CD4-positive, alpha-beta T cell (primary cell): ENCODE data around the gene TANC2. TPM values are rescaled to one million over a fixed set of nuclear protein-coding genes. Genes with fewer than 3 reads are reported as not detected.

Source experiments
- ATAC-seq: fragments of 200-7000 bp; cut with Tn5 transposase; one replicate; pipeline ENCODE4 v1.10.0; 2022; ENCODE audit warnings: mild to moderate bottlenecking; ENCODE audit not compliant: poor library complexity
- CTCF ChIA-PET: fragments of 350-600 bp; sonication (Branson Sonifier 250); formaldehyde crosslinking; loops from one replicate; lab custom pipeline; 2021; ENCODE audit warnings: antibody characterized with exemption, inconsistent platforms; lab: Charles Lee
- POLR2A ChIA-PET: fragments of 350-600 bp; sonication (Branson Sonifier 250); formaldehyde crosslinking; loops from one replicate; lab custom pipeline; 2021; ENCODE audit warnings: antibody characterized with exemption, inconsistent platforms; lab: Charles Lee
- DNase-seq, 14 experiments: peaks; one replicate each; pipeline ENCODE4 v3.0.0-alpha.2; 2013 to 2020; ENCODE audit warnings: mixed read lengths in 2 of 14
- H3K27ac ChIP-seq, 2 donors: one replicate each; pipeline versions ENCODE4 v1.5.1 to v1.7.0; 2013; ENCODE audit warnings: low read length in 2 of 2, low read depth in 1 of 2, mild to moderate bottlenecking in 1 of 2
- H3K27me3 ChIP-seq, 2 experiments: 1 replicate in 1 of 2; 2 replicates in 1 of 2; pipeline versions ENCODE4 v1.6.1 to v1.7.0; 2013; ENCODE audit warnings: low read length in 2 of 2, control low read depth in 1 of 2, mild to moderate bottlenecking in 1 of 2, moderate library complexity in 1 of 2; ENCODE audit not compliant: insufficient read depth in 2 of 2, control insufficient read depth in 1 of 2
- H3K36me3 ChIP-seq: one replicate; pipeline ENCODE4 v1.6.1; 2013; ENCODE audit warnings: low read length, control low read depth; ENCODE audit not compliant: insufficient read depth
- H3K4me1 ChIP-seq: one replicate; pipeline ENCODE4 v1.6.1; 2013; ENCODE audit warnings: low read length, control low read depth; ENCODE audit not compliant: insufficient read depth
- H3K4me3 ChIP-seq: one replicate; pipeline ENCODE4 v1.5.1; 2013; ENCODE audit warnings: mild to moderate bottlenecking, low read length, moderate library complexity
- H3K9me3 ChIP-seq, 2 experiments: 1 replicate in 1 of 2; 2 replicates in 1 of 2; pipeline versions ENCODE4 v1.6.1 to v1.7.0; 2013; ENCODE audit warnings: low read length in 2 of 2, mild to moderate bottlenecking in 2 of 2, control low read depth in 1 of 2, moderate library complexity in 1 of 2; ENCODE audit not compliant: control insufficient read depth in 1 of 2, insufficient read depth in 1 of 2
- H3K27ac Mint-ChIP-seq: one replicate; pipeline ENCODE4 v1.8.0; 2020; ENCODE audit warnings: mixed read lengths
- H3K27me3 Mint-ChIP-seq: one replicate; pipeline ENCODE4 v1.8.0; 2021; ENCODE audit warnings: mixed read lengths
- H3K36me3 Mint-ChIP-seq: one replicate; pipeline ENCODE4 v1.8.0; 2021; ENCODE audit warnings: low read depth, mixed read lengths
- H3K4me1 Mint-ChIP-seq: one replicate; pipeline ENCODE4 v1.8.0; 2021; ENCODE audit warnings: low read depth, mixed read lengths
- H3K4me3 Mint-ChIP-seq: one replicate; pipeline ENCODE4 v1.8.0; 2020; ENCODE audit warnings: mild to moderate bottlenecking, mixed read lengths
- H3K9me3 Mint-ChIP-seq: one replicate; pipeline ENCODE4 v1.8.0; 2020; ENCODE audit warnings: mixed read lengths
- CTCF ChIP-seq: fragments of 200-600 bp; IDR thresholded peaks from one replicate; pipeline ENCODE4 v1.8.0; 2022; ENCODE audit warnings: antibody characterized with exemption, mild to moderate bottlenecking
- intact Hi-C, 2 experiments: fragments of 100-400 bp; cut with DNase I in 1 of 2; cut with micrococcal nuclease in 1 of 2; formaldehyde crosslinking; loops; one replicate each; pipeline versions ENCODE4 v1.15.1 to v1.9.0; 2023 to 2025; cut with DNase I, micrococcal nuclease
- total RNA-seq, 174 experiments: library from RNA in 2 of 174; stranded (reverse) in 2 of 174; gene quantifications; one replicate each; pipeline ENCODE4 v1.2.3 and lab custom pipeline; 2021 to 2026

TANC2 gene
- total RNA-seq, 2 experiments from 2014 or later = 29.1 to 33.7 TPM

- H3K4me3 ChIP-seq = no peak overlapping the region
- no peaks in the 10 kb centered on the region for H3K4me1 ChIP-seq
- ATAC-seq (no peak), DNase-seq (no peak)
- Mint-ChIP-seq H3K9me3 (no peaks in the 10 kb centered on the region), H3K4me1 (no peaks in the 10 kb centered on the region), H3K36me3 (no peaks in the 10 kb centered on the region), H3K4me3 (no peak overlapping the region), H3K27me3 (peaks cover 10% of the 10 kb centered on the region), H3K27ac (no peak overlapping the region)
- CTCF ChIA-PET = no interaction called here
- no peaks in the 10 kb centered on the region for H3K9me3 ChIP-seq
- H3K27ac ChIP-seq = no peak overlapping the region
- intact Hi-C loops = no loop called here
- H3K36me3 ChIP-seq = no peaks in the 10 kb centered on the region
- POLR2A ChIA-PET = no interaction called here
- TF ChIP-seq CTCF = no peak
- H3K27me3 ChIP-seq = no peaks in the 10 kb centered on the region
Measured at GRCh38 chr17:62955841-62956352, 10.1 kb upstream of the TANC2 start.

GRCh38 chr17:62963296-62963695 lies 2.7 kb upstream of the TANC2 start:
- no peak overlapping the region for H3K4me3 ChIP-seq
- no peaks in the 10 kb centered on the region for H3K9me3 ChIP-seq
- H3K36me3 Mint-ChIP-seq = peaks cover 6% of the 10 kb centered on the region
- no peak for TF ChIP-seq CTCF
- intact Hi-C loops = loop anchor here in 1 of 2 experiments (5.0 to 10.0 kb wide), 4 partner anchors 241 to 1038 kb away; partner anchors contain the start of genes DCAF7, INTS2 and MED13
- ChIA-PET POLR2A (no interaction called here), CTCF (no interaction called here)
- H3K27ac Mint-ChIP-seq = no peak overlapping the region
- H3K4me3 Mint-ChIP-seq = peak overlapping the region; percentile 35
- peaks cover 17% of the 10 kb centered on the region for H3K4me1 ChIP-seq
- DNase-seq (no peak), ATAC-seq (no peak)
- no peaks in the 10 kb centered on the region for H3K27me3 Mint-ChIP-seq
- H3K9me3 Mint-ChIP-seq = no peaks in the 10 kb centered on the region
- peaks cover 24% of the 10 kb centered on the region for H3K4me1 Mint-ChIP-seq
- no peaks in the 10 kb centered on the region for H3K27me3 ChIP-seq
- no peak overlapping the region for H3K27ac ChIP-seq
- H3K36me3 ChIP-seq = no peaks in the 10 kb centered on the region

GRCh38 chr17:62964506-62964905 lies 1.5 kb upstream of the TANC2 start:
- Histone ChIP-seq H3K27ac (no peak overlapping the region), H3K4me1 (peaks cover 18% of the 10 kb centered on the region), H3K27me3 (no peaks in the 10 kb centered on the region), H3K9me3 (no peaks in the 10 kb centered on the region), H3K36me3 (no peaks in the 10 kb centered on the region), H3K4me3 (no peak overlapping the region)
- Mint-ChIP-seq H3K27ac (peak overlapping the region; percentile 98), H3K36me3 (peaks cover 6% of the 10 kb centered on the region), H3K4me1 (peaks cover 34% of the 10 kb centered on the region), H3K9me3 (no peaks in the 10 kb centered on the region), H3K27me3 (no peaks in the 10 kb centered on the region), H3K4me3 (peak overlapping the region; percentile 77)
- ChIA-PET CTCF (interaction anchor here (0.9 kb wide), 1 partner anchor 655 kb away, joined by 3 read pairs; no protein-coding TSS in a partner anchor), POLR2A (interaction anchor here (0.7 to 3.1 kb wide), 2 partner anchors 16 to 240 kb away, joined by 3 to 17 read pairs; no protein-coding TSS in a partner anchor)
- TF ChIP-seq CTCF = no peak
- intact Hi-C loops = loop anchor here in 1 of 2 experiments (5.0 to 10.0 kb wide), 4 partner anchors 242 to 1040 kb away; partner anchors contain the start of genes DCAF7, INTS2 and MED13
- DNase-seq = no peak
- ATAC-seq = no peak
